OCI-LY3 (cell line): Measurements from ENCODE around the gene CCDC170.

ENCODE experiments used
- H2AFZ ChIP-seq: fragments of 200-600, 300-600 bp; shearing (Covaris generic); 2 replicates; pipeline ENCODE4 v1.6.0; 2014; ENCODE audit warnings: antibody characterized with exemption, low read depth, low read length
- H3K27ac ChIP-seq: fragments of 200-600, 300-600 bp; sonication (generic); 2 replicates; pipeline ENCODE4 v1.5.1; 2014; ENCODE audit warnings: mild to moderate bottlenecking, low read length, moderate library complexity, mixed read lengths
- H3K27me3 ChIP-seq: fragments of 200-600, 300-600 bp; sonication (generic); 2 replicates; pipeline ENCODE4 v1.6.1; 2014; ENCODE audit warnings: low read depth, low read length, mixed read lengths
- H3K36me3 ChIP-seq: fragments of 200-600, 300-600 bp; sonication (generic); replicated peaks from 2 replicates; pipeline ENCODE3; 2014; ENCODE audit warnings: low read depth, low read length, mixed read lengths
- H3K4me1 ChIP-seq: fragments of 300-600, 200-600 bp; sonication (generic); 2 replicates; pipeline ENCODE4 v1.6.1; 2014; ENCODE audit warnings: low read length, mixed read lengths
- H3K4me2 ChIP-seq: fragments of 200-600, 300-600 bp; sonication (generic); 2 replicates; pipeline ENCODE4 v1.6.1; 2014; ENCODE audit warnings: low read length, mixed read lengths
- H3K4me3 ChIP-seq: fragments of 300-600, 200-600 bp; sonication (generic); 2 replicates; pipeline ENCODE4 v1.5.1; 2014; ENCODE audit warnings: antibody characterized with exemption, mild to moderate bottlenecking, low read length, moderate library complexity
- H3K79me2 ChIP-seq: fragments of 300-600, 200-600 bp; shearing (Covaris generic); 2 replicates; pipeline ENCODE4 v1.6.1; 2014; ENCODE audit warnings: mild to moderate bottlenecking, low read length, mixed read lengths
- H3K9ac ChIP-seq: fragments of 300-600, 200-600 bp; shearing (Covaris generic); 2 replicates; pipeline ENCODE4 v1.6.0; 2014; ENCODE audit warnings: mild to moderate bottlenecking, low read length, moderate library complexity
- H3K9me3 ChIP-seq: fragments of 200-600, 300-600 bp; shearing (Covaris generic); 2 replicates; pipeline ENCODE4 v1.6.1; 2014; ENCODE audit warnings: low read length, mixed read lengths; ENCODE audit not compliant: insufficient read depth
- H4K20me1 ChIP-seq: fragments of 200-600, 300-600 bp; sonication (generic); 2 replicates; pipeline ENCODE4 v1.6.1; 2016; ENCODE audit warnings: low read length, mixed read lengths; ENCODE audit not compliant: insufficient read depth
- CTCF ChIP-seq: fragments of 200-600, 300-600 bp; sonication (generic); IDR thresholded peaks from 2 replicates; pipeline ENCODE4 v1.5.1; 2014; ENCODE audit warnings: antibody characterized with exemption, low read length, low read depth
- EZH2phosphoT487 ChIP-seq: fragments of 200-600 bp; shearing (Covaris generic); IDR thresholded peaks from 2 replicates; pipeline ENCODE4 v1.6.1; 2018; ENCODE audit warnings: antibody characterized with exemption, mixed run types, low read depth

The CCDC170 gene

GRCh38 chr6:151488226-151488625 is 5.6 kb upstream of the CCDC170 start:
- Histone ChIP-seq H3K4me3 (no peak overlapping the region), H3K79me2 (no peaks in the 10 kb centered on the region), H4K20me1 (no peaks in the 10 kb centered on the region), H3K36me3 (no peaks in the 10 kb centered on the region), H2AFZ (no peak overlapping the region), H3K27me3 (peaks cover 10% of the 10 kb centered on the region; the same call in 1 of the 2 replicates), H3K9ac (no peak overlapping the region), H3K4me2 (no peak overlapping the region), H3K4me1 (no peaks in the 10 kb centered on the region), H3K27ac (no peak overlapping the region), H3K9me3 (no peaks in the 10 kb centered on the region)
- no peak for TF ChIP-seq EZH2phosphoT487
- TF ChIP-seq CTCF = no peak

- no peaks in the 10 kb centered on the region for H3K36me3 ChIP-seq
- H4K20me1 ChIP-seq = no peaks in the 10 kb centered on the region
- TF ChIP-seq CTCF (no peak), EZH2phosphoT487 (no peak)
- no peak overlapping the region for H2AFZ ChIP-seq
- H3K27ac ChIP-seq = no peak overlapping the region
- H3K4me3 ChIP-seq = no peak overlapping the region
- peaks cover 22% of the 10 kb centered on the region for H3K27me3 ChIP-seq
- H3K79me2 ChIP-seq = no peaks in the 10 kb centered on the region
- no peak overlapping the region for H3K4me2 ChIP-seq
- H3K4me1 ChIP-seq = 0 out of 2 replicates have a peak, but pooled peaks cover 2% of the 10 kb centered on the region
- no peak overlapping the region for H3K9ac ChIP-seq
- no peaks in the 10 kb centered on the region for H3K9me3 ChIP-seq
These were observed 2.8 kb upstream of the CCDC170 start for GRCh38 chr6:151490996-151491395.

GRCh38 chr6:151493161-151493803 is 535 bp upstream of the CCDC170 start:
- Histone ChIP-seq H2AFZ (peak overlapping the region; percentile 72), H3K4me3 (peak overlapping the region; percentile 90), H3K27me3 (peaks cover 22% of the 10 kb centered on the region), H3K9me3 (no peaks in the 10 kb centered on the region), H3K36me3 (no peaks in the 10 kb centered on the region), H3K4me2 (peak overlapping the region; percentile 93), H3K79me2 (no peaks in the 10 kb centered on the region), H3K27ac (no peak overlapping the region), H4K20me1 (no peaks in the 10 kb centered on the region), H3K9ac (peak overlapping the region; percentile 55; the same call in 1 of the 2 replicates), H3K4me1 (peaks cover 4% of the 10 kb centered on the region)
- TF ChIP-seq EZH2phosphoT487 = no peak
- no peak for TF ChIP-seq CTCF

- TF ChIP-seq EZH2phosphoT487 = no peak
- TF ChIP-seq CTCF = no peak
- Histone ChIP-seq H3K9me3 (no peaks in the 10 kb centered on the region), H3K79me2 (no peaks in the 10 kb centered on the region), H3K27ac (no peak overlapping the region), H3K36me3 (no peaks in the 10 kb centered on the region), H3K9ac (peak overlapping the region; percentile 55), H4K20me1 (no peaks in the 10 kb centered on the region), H3K27me3 (peaks cover 17% of the 10 kb centered on the region), H3K4me3 (peak overlapping the region; percentile 90), H3K4me1 (peaks cover 7% of the 10 kb centered on the region), H3K4me2 (peak overlapping the region; percentile 93), H2AFZ (peak overlapping the region; percentile 72)
These were observed 568 bp downstream of the CCDC170 start for GRCh38 chr6:151494235-151494935.
